ENCODE results near the gene TIMM17A. TPM values are rescaled to one million over a fixed set of nuclear protein-coding genes. Genes with fewer than 3 reads are reported as not detected.

TIMM17A gene
- total RNA-seq = 10 to 100 TPM; 11.7 to 38.9 (median 23.2) TPM

DNA sequence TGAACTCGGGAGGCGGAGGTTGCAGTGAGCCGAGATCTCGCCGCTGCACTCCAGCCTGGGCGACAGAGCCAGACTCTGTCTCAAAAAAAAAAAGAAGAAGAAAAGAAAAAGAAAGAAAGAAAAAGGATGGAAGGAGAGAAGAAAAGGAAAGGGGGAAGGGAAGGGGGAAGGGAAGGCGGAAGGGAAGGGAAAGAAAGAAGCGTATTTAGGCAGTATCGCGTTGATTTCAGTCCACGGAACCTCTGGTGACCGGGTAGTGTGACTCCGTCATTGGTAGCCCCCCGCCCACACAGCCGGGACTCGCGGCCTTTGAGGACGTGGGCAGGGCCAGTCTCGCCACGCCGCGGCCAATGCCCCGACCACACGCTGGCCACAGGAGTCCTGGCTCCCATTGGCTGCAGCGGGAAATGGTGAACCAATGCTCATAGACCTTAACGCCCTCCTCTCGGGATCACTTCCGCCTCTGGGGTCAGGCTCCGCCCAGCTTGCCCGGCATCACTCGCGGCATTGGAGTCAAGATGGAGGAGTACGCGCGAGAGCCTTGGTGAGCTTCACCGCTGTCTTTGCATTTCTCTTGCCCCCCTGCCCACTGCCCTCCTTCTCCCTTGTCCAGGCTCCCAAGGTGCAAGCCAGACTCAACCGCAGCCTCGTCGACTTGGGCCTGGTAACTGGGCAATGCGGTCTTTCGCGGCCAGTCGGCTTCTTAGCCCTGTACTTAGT lies at the start of gene TIMM17A:
TIMM17A (plus strand) TSS at position 495 of the 720 bp plus-strand sequence; CDS start at position 519, 24 bp downstream.
- Histone ChIP-seq H3K27me3 (no peaks in the 10 kb centered on the region), H3K9me3 (no peaks in the 10 kb centered on the region), H3K4me3 (peak within 1 kb of the TSS; percentile 76 to 98 (median 92)), H3K36me3 (peaks cover 0 to 32% (median 23%) of the 10 kb centered on the region in 4 donors), H3K4me1 (peaks cover 9 to 21% (median 15%) of the 10 kb centered on the region in 4 donors), H3K27ac (peak within 1 kb of the TSS; percentile 89 to 92 (median 90))
- peak; percentile 97 to 98 for DNase-seq
- peak; percentile 100 for ATAC-seq (ENCODE audit: low FRiP score in 2 of 2)
- 0 to 2% methylated on average over 39 to 42 of the region's 43 CpGs for WGBS, 2 donors
- TF ChIP-seq CTCF (IDR thresholded peaks at IDR 0.05) (no peak), EP300 (IDR thresholded peaks at IDR 0.05) (peak in 1 of 4 donors; percentile 59), POLR2A (IDR thresholded peaks at IDR 0.05) (peak in 3 of 4 donors; percentile 85 to 89 (median 89)), POLR2AphosphoS5 (IDR thresholded peaks at IDR 0.05) (peak; percentile 89 to 96)

GRCh38 chr1:201906336-201906735 lies 49.0 kb upstream of the TIMM17A start:
- no peaks in the 10 kb centered on the region for H3K9me3 ChIP-seq
- peak overlapping the region in 3 of 4 donors; percentile 22 to 27 (median 27) for H3K27ac ChIP-seq
- no peaks in the 10 kb centered on the region for H3K36me3 ChIP-seq
- TF ChIP-seq POLR2A (IDR thresholded peaks at IDR 0.05) = no peak
- TF ChIP-seq CTCF (IDR thresholded peaks at IDR 0.05) = no peak
- TF ChIP-seq POLR2AphosphoS5 (IDR thresholded peaks at IDR 0.05) = no peak
- TF ChIP-seq EP300 (IDR thresholded peaks at IDR 0.05) = no peak
- no peak for ATAC-seq (ENCODE audit: low FRiP score in 2 of 2)
- peaks cover 0 to 7% (median 0%) of the 10 kb centered on the region in 4 donors for H3K4me1 ChIP-seq
- H3K27me3 ChIP-seq = no peaks in the 10 kb centered on the region
- WGBS, 2 donors = 92 to 100% methylated on average over 3 of the region's 3 CpGs
- no peak overlapping the region for H3K4me3 ChIP-seq
- no peak for DNase-seq

DNA sequence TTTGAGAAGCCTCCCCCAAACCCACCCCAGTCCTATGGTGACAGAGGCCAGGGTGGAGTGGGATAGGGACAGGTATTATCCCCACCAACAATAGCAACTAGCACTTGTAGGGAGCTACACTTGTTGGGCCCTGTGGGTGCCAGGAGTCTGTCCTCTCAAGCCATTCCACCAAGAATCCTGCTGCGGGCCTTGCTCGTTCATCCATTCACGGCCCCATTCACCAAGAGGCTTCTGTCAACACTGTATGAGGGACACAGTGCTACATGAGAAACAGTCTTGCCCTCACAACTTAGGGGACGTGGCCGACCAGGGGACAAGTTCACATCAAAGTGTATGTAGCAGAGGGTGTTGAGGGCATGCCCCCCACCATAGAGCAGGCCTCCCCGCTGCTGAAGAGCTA lies 47.7 kb upstream of the TIMM17A start:
- H3K9me3 ChIP-seq = no peaks in the 10 kb centered on the region
- peak overlapping the region in 1 of 4 donors; percentile 27 for H3K27ac ChIP-seq
- WGBS, 2 donors = 86 to 96% methylated on average over 3 to 6 of the region's 6 CpGs
- H3K27me3 ChIP-seq = no peaks in the 10 kb centered on the region
- DNase-seq (no peak), ATAC-seq (ENCODE audit: low FRiP score in 2 of 2) (no peak)
- H3K4me1 ChIP-seq = peaks cover 0 to 7% (median 0%) of the 10 kb centered on the region in 4 donors
- TF ChIP-seq POLR2AphosphoS5 (IDR thresholded peaks at IDR 0.05) = no peak
- no peak for TF ChIP-seq CTCF (IDR thresholded peaks at IDR 0.05)
- TF ChIP-seq EP300 (IDR thresholded peaks at IDR 0.05) = no peak
- TF ChIP-seq POLR2A (IDR thresholded peaks at IDR 0.05) = no peak
- no peaks in the 10 kb centered on the region for H3K36me3 ChIP-seq
- no peak overlapping the region for H3K4me3 ChIP-seq

GRCh38 chr1:201911826-201912571 lies 43.3 kb upstream of the TIMM17A start:
- WGBS, 2 donors = 76 to 80% methylated on average over 4 of the region's 4 CpGs
- Histone ChIP-seq H3K36me3 (no peaks in the 10 kb centered on the region), H3K4me3 (no peak overlapping the region), H3K4me1 (peaks cover 5 to 11% (median 6%) of the 10 kb centered on the region in 4 donors), H3K27ac (no peak overlapping the region), H3K9me3 (no peaks in the 10 kb centered on the region), H3K27me3 (no peaks in the 10 kb centered on the region)
- no peak for TF ChIP-seq CTCF (IDR thresholded peaks at IDR 0.05)
- no peak for TF ChIP-seq EP300 (IDR thresholded peaks at IDR 0.05)
- no peak for TF ChIP-seq POLR2A (IDR thresholded peaks at IDR 0.05)
- no peak for TF ChIP-seq POLR2AphosphoS5 (IDR thresholded peaks at IDR 0.05)
- ATAC-seq (ENCODE audit: low FRiP score in 2 of 2) (no peak), DNase-seq (no peak)
